HL-60 (cell line): Measurements from ENCODE around the gene FREM2.

Source experiments
- TF ChIP-seq, protein P1 (sequence below): IDR thresholded peaks from one replicate; pipeline ENCODE4 v1.5.1; 2011; ENCODE audit warnings: low read length, control low read depth, inconsistent platforms; ENCODE audit not compliant: insufficient read depth
- TF ChIP-seq, protein P2 (sequence below): IDR thresholded peaks from 2 replicates; pipeline ENCODE4 v1.6.1; 2012; ENCODE audit warnings: low read depth; ENCODE audit not compliant: insufficient replicate concordance

- TF ChIP-seq, protein P1, sequence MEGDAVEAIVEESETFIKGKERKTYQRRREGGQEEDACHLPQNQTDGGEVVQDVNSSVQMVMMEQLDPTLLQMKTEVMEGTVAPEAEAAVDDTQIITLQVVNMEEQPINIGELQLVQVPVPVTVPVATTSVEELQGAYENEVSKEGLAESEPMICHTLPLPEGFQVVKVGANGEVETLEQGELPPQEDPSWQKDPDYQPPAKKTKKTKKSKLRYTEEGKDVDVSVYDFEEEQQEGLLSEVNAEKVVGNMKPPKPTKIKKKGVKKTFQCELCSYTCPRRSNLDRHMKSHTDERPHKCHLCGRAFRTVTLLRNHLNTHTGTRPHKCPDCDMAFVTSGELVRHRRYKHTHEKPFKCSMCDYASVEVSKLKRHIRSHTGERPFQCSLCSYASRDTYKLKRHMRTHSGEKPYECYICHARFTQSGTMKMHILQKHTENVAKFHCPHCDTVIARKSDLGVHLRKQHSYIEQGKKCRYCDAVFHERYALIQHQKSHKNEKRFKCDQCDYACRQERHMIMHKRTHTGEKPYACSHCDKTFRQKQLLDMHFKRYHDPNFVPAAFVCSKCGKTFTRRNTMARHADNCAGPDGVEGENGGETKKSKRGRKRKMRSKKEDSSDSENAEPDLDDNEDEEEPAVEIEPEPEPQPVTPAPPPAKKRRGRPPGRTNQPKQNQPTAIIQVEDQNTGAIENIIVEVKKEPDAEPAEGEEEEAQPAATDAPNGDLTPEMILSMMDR: no peak
- TF ChIP-seq, protein P2, sequence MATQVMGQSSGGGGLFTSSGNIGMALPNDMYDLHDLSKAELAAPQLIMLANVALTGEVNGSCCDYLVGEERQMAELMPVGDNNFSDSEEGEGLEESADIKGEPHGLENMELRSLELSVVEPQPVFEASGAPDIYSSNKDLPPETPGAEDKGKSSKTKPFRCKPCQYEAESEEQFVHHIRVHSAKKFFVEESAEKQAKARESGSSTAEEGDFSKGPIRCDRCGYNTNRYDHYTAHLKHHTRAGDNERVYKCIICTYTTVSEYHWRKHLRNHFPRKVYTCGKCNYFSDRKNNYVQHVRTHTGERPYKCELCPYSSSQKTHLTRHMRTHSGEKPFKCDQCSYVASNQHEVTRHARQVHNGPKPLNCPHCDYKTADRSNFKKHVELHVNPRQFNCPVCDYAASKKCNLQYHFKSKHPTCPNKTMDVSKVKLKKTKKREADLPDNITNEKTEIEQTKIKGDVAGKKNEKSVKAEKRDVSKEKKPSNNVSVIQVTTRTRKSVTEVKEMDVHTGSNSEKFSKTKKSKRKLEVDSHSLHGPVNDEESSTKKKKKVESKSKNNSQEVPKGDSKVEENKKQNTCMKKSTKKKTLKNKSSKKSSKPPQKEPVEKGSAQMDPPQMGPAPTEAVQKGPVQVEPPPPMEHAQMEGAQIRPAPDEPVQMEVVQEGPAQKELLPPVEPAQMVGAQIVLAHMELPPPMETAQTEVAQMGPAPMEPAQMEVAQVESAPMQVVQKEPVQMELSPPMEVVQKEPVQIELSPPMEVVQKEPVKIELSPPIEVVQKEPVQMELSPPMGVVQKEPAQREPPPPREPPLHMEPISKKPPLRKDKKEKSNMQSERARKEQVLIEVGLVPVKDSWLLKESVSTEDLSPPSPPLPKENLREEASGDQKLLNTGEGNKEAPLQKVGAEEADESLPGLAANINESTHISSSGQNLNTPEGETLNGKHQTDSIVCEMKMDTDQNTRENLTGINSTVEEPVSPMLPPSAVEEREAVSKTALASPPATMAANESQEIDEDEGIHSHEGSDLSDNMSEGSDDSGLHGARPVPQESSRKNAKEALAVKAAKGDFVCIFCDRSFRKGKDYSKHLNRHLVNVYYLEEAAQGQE: no peak
Measured at GRCh38 chr13:38830442-38831045, 143.7 kb downstream of the FREM2 start.
